ENCODE data around the gene HAVCR1. TPM values are rescaled to one million over a fixed set of nuclear protein-coding genes. Genes with fewer than 3 reads are reported as not detected.

Gene HAVCR1
- total RNA-seq, 1 experiment from 2014 or later = not detected

- peak; percentile 77 for DNase-seq (ENCODE audit: unreplicated experiment)
- no peak for TF ChIP-seq CTCF (IDR thresholded peaks at IDR 0.05; ENCODE audit: unreplicated experiment)
- peaks cover 16% of the 10 kb centered on the region for H3K4me1 Mint-ChIP-seq (ENCODE audit: insufficient read depth, unreplicated experiment)
- intact Hi-C loops (cut with micrococcal nuclease) = no loop called here
- no peaks in the 10 kb centered on the region for H3K36me3 Mint-ChIP-seq (ENCODE audit: insufficient read depth, unreplicated experiment)
- H3K4me3 Mint-ChIP-seq (ENCODE audit: unreplicated experiment) = no peak overlapping the region
- BruUV-seq (replicated peaks) = no TSS peak
- CTCF ChIA-PET = interaction anchor here (0.6 to 4.3 kb wide), 5 partner anchors 12 to 256 kb away, joined by 3 to 10 read pairs (median 3); no protein-coding TSS in a partner anchor
- H3K27ac Mint-ChIP-seq (ENCODE audit: low read depth, unreplicated experiment) = no peak overlapping the region
- H3K27me3 Mint-ChIP-seq (ENCODE audit: insufficient read depth, unreplicated experiment) = no peaks in the 10 kb centered on the region
- H3K9me3 Mint-ChIP-seq (ENCODE audit: unreplicated experiment) = no peaks in the 10 kb centered on the region
- POLR2A ChIA-PET = interaction anchor here (0.6 to 1.8 kb wide), 2 partner anchors 66 to 1719 kb away, joined by 3 to 10 read pairs; partner anchors contain the start of gene MED7
Observed at GRCh38 chr5:157076558-157076957, 17.6 kb upstream of the HAVCR1 start.

GRCh38 chr5:157072508-157072907 is 13.6 kb upstream of the HAVCR1 start:
- intact Hi-C loops (cut with micrococcal nuclease) = no loop called here
- Mint-ChIP-seq H3K9me3 (ENCODE audit: unreplicated experiment) (no peaks in the 10 kb centered on the region), H3K4me3 (ENCODE audit: unreplicated experiment) (no peak overlapping the region), H3K27ac (ENCODE audit: low read depth, unreplicated experiment) (no peak overlapping the region), H3K27me3 (ENCODE audit: insufficient read depth, unreplicated experiment) (no peaks in the 10 kb centered on the region), H3K4me1 (ENCODE audit: insufficient read depth, unreplicated experiment) (peaks cover 16% of the 10 kb centered on the region), H3K36me3 (ENCODE audit: insufficient read depth, unreplicated experiment) (no peaks in the 10 kb centered on the region)
- POLR2A ChIA-PET = no interaction called here
- CTCF ChIA-PET = interaction anchor here (0.6 kb wide), 1 partner anchor 77 kb away, joined by 3 read pairs; no protein-coding TSS in a partner anchor
- TF ChIP-seq CTCF (IDR thresholded peaks at IDR 0.05; ENCODE audit: unreplicated experiment) = no peak
- no peak for DNase-seq (ENCODE audit: unreplicated experiment)
- no TSS peak for BruUV-seq (replicated peaks)

- no peak for TF ChIP-seq CTCF (IDR thresholded peaks at IDR 0.05; ENCODE audit: unreplicated experiment)
- Mint-ChIP-seq H3K27ac (ENCODE audit: low read depth, unreplicated experiment) (no peak overlapping the region), H3K36me3 (ENCODE audit: insufficient read depth, unreplicated experiment) (peaks cover 2% of the 10 kb centered on the region), H3K4me3 (ENCODE audit: unreplicated experiment) (no peak overlapping the region), H3K27me3 (ENCODE audit: insufficient read depth, unreplicated experiment) (no peaks in the 10 kb centered on the region), H3K9me3 (ENCODE audit: unreplicated experiment) (no peaks in the 10 kb centered on the region), H3K4me1 (ENCODE audit: insufficient read depth, unreplicated experiment) (peaks cover 11% of the 10 kb centered on the region)
- intact Hi-C loops (cut with micrococcal nuclease) = no loop called here
- DNase-seq (ENCODE audit: unreplicated experiment) = no peak
- BruUV-seq (replicated peaks) = no TSS peak
- CTCF ChIA-PET = interaction anchor here (0.6 kb wide), 1 partner anchor 152 kb away, joined by 8 read pairs; no protein-coding TSS in a partner anchor
- POLR2A ChIA-PET = no interaction called here
Observed at GRCh38 chr5:157069949-157070348, 11.0 kb upstream of the HAVCR1 start.

GRCh38 chr5:157068785-157069184 is 9.9 kb upstream of the HAVCR1 start:
- no TSS peak for BruUV-seq (replicated peaks)
- no peak for DNase-seq (ENCODE audit: unreplicated experiment)
- no peak overlapping the region for H3K4me3 Mint-ChIP-seq (ENCODE audit: unreplicated experiment)
- H3K27me3 Mint-ChIP-seq (ENCODE audit: insufficient read depth, unreplicated experiment) = no peaks in the 10 kb centered on the region
- no peak overlapping the region for H3K27ac Mint-ChIP-seq (ENCODE audit: low read depth, unreplicated experiment)
- no peak for TF ChIP-seq CTCF (IDR thresholded peaks at IDR 0.05; ENCODE audit: unreplicated experiment)
- H3K36me3 Mint-ChIP-seq (ENCODE audit: insufficient read depth, unreplicated experiment) = peaks cover 6% of the 10 kb centered on the region
- CTCF ChIA-PET = no interaction called here
- peaks cover 11% of the 10 kb centered on the region for H3K4me1 Mint-ChIP-seq (ENCODE audit: insufficient read depth, unreplicated experiment)
- intact Hi-C loops (cut with micrococcal nuclease) = no loop called here
- H3K9me3 Mint-ChIP-seq (ENCODE audit: unreplicated experiment) = no peaks in the 10 kb centered on the region
- POLR2A ChIA-PET = no interaction called here
